Measurements from ENCODE around the gene ZMYND8.
"Not testable (repeated sequence)": the region's sequence is repeated elsewhere in the genome, so short reads cannot be mapped to it uniquely, and the experiment has no call there.

Gene ZMYND8

GRCh38 chr20:47209982-47210381, 146.5 kb downstream of the ZMYND8 start:
- no peak for DNase-seq (ENCODE audit: low read depth in 1 of 2, low spot score in 1 of 2)

DNA sequence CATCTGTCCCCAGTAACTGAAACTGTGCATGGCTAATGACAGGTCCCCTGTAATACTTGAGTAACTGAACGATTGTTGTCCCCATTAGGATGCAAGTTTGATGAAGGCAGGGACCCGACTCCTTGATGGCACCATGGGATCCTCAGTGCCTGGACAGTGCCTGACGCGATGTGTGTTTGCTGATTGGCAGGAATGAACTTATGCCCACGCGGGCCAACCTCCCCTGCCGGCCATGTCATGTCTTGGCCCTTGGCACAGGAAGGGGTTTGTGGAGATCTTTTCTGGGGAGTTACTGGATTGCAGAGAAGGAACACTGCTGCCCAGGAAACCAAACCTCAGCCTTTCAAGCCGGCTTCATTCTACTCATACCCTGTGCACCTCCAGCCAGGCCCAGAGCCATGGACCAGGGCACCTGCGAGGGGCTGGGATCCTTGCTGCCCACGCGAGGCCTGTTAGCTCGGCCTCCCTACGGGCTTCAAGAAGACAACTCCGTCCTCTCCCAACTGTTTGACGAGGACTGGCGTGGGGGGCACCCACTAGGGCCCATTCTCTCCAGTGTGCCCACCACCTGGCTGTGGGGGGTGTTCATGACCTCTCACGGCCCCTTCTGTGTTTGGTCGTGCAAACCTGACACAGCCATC, 147.8 kb downstream of the ZMYND8 start:
- no peak for DNase-seq (ENCODE audit: low read depth in 1 of 2, low spot score in 1 of 2)

- DNase-seq (ENCODE audit: low read depth in 1 of 2, low spot score in 1 of 2) = no peak
Measured at GRCh38 chr20:47206962-47207641, 149.4 kb downstream of the ZMYND8 start.

GRCh38 chr20:47206552-47206951, 149.9 kb downstream of the ZMYND8 start:
- DNase-seq (ENCODE audit: low read depth in 1 of 2, low spot score in 1 of 2) = not testable (repeated sequence)

DNA sequence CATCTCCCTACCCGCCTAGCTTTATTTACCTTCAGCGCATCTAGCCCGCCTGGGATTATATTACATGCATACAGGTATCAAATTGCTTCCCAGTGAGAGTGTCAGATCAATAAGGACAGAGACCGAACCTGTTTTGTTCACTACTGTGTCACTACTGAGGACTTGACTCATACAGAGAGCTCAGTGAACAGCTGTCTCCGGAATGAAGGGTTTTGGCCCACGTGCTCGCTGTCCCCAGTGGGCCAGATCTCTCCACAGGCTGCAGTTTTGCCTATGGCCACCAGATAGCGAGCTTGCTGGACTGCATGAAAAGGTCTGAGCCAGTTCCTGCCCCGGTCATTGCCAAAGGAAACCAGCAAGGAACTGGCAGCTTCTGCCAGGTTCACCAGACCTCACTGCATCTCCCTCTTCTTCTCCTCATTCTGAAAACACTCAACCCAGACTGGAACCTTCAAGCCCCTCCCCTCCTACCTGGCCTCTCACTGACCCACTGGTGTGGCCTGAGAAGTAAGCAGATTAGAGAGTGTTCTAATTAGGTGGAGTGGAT, 150.8 kb downstream of the ZMYND8 start:
- no peak for DNase-seq (ENCODE audit: low read depth in 1 of 2, low spot score in 1 of 2)

DNA sequence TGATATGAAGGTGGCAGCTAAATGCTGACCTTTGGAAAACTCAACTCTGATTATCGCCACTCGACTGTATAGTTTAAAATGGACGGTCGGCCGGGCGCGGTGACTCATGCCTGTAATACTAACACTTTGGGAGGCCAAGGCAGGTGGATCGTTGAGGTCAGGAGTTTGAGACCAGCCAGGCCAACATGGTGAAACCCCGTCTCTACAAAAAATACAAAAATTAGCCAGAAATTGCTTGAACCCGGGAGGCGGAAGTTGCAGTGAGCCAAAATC, 151.7 kb downstream of the ZMYND8 start:
- not testable (repeated sequence) for DNase-seq (ENCODE audit: low read depth in 1 of 2, low spot score in 1 of 2)

DNA sequence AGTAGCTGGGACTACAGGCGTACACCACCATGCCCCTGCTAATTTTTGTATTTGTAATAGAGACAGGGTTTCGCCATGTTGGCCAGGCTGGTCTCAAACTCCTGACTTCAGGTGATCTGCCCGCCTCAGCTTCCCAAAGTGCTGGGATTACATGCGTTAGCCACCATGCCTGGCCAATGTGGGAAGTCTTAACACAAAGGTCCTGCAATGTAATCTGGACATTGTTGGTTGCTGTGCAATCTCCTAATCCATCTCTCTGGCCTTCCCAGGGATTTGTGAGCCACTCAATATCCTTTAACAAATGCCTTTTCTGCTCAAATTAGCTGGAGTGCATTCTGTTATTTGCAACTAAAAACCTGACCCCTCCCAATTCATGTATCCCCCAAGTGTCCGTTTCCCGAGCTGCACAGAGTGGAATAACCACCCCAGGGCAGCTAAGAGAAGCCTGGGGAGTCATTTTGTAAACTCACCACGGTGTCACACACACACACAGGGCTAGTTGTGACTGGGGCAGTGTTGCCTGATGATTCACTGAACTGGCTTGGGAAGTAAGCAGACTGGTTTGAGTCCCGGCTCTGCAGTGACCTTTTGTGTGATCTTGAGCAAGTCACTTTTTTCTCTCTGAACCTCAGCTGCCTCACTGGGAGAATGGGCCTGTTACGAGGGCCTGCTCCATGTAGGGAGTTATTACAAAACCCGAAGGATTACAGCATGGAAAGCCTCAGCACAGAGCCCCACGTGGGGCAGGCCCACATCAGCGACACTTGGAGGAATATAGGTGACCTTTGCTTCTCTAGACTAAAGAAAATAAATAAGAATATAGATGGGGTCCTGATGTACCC, 152.3 kb downstream of the ZMYND8 start:
- no peak for DNase-seq (ENCODE audit: low read depth in 1 of 2, low spot score in 1 of 2)

DNA sequence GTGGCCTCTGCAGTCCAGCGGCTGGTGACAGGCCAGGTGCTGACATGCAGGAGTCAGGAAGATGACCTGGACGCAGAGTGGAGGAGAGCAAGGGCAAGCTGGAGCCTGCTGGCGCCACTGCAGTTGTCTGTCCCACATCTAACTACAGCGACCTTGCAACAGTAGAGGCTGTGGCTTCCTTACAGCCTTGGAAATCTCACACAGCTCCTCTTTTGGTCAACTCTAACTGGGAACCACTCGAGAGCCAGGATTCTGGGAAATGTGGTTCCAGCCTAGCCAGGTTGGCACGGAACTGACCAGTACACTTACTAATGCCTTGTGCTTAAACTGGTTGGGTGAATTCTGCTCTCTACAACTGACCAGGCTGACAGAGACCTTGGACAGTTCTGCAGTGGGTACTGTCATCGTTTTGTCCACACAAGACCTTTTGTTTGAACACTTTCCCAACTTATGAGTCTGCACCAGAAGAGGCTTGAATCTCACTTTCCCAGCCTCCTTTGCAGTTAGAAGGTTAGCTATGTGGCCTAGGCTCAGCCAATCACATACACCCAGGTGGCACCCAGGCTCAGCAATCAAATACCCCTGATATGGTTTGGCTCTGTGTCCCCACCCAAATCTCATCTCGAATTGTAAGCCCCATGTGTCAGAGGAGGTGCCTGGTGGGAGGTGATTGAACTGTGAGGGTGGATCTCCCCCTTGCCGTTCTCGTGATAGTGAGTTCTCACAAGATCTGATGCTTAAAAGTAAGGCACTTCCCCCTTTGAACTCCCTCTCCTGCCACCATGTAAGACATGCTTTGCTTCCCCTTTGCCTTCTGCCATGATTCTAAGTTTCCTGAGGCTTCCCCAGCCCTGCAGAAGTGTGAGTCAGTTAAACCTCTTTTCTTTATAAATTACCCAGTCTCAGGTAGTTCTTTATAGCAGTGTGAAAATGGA, 153.5 kb downstream of the ZMYND8 start:
- no peak for DNase-seq (ENCODE audit: low read depth in 1 of 2, low spot score in 1 of 2)

DNA sequence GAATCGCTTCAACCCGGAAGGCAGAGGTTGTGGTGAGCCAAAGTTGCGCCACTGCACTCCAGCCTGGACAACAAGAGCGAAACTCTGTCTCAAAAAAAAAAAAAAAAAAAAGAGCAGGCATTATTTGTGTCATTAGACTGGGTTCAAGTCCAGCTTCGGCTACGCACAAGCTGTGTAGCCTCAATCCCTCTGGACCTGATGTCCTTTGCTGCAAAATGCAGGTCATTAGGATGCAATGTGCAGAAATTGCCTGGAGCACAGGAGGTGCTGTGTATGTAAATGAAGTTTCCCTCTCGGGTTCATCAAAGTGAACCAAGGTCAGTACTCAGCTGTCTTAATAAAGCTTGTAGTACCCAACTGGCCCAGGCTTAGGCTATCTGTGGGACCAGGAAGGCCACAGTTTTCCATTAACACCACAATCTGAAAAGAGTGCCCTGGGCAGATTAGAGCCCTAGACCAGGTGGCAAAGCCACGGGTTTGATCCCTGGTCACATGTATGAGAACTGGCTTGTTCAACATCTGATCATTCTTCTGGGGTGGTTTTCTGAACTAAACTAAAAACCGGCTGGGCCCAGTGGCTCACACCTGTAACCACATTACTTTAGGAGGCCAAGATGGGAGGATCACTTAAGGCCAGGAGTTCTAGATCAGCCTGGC, 155.3 kb downstream of the ZMYND8 start:
- DNase-seq (ENCODE audit: low read depth in 1 of 2, low spot score in 1 of 2) = no peak

DNA sequence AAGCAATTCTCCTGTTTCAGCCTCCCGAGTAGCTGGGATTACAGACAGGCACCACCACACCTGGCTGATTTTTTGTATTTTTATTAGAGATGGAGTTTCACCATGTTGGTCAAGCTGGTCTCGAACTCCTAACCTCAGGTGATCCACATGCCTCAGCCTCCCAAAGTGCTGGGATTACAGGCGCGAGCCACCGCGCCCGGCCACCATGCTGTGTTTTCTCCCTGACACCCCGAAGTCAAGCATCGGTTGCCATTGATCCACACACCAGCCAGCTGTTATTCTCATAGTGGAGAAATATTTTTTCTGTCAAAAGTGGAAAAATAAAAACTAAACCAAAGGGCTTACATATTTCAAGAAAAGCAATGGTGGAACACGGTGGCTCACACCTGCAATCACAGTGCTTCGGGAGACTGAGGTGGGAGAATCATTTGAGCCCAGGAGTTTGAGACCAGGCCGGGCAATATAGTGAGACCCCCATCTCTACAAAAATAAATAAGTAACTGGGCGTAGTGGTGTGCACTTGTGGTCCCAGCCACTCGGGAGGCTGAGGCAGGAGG, 157.4 kb downstream of the ZMYND8 start:
- no peak for DNase-seq (ENCODE audit: low read depth in 1 of 2, low spot score in 1 of 2)

DNA sequence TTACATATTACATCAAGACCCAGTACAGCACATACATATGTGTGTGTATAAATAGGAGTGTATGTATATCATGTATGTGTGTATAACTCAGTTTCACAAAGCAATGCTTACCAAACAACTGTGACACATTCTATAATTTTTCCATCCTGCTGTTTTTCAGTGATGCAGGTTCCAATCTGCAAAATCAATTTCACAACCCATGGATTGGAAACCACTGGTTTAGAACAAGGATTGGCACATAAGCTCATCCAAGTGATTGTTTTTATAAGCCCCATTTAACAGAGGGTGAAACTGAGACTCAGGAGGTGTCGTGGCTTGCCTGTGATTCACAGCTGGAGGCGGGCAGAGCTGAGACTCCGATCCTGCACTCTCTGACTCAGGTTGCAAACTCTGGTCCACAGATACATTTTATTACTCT, 158.2 kb downstream of the ZMYND8 start:
- no peak for DNase-seq (ENCODE audit: low read depth in 1 of 2, low spot score in 1 of 2)

- DNase-seq (ENCODE audit: low read depth in 1 of 2, low spot score in 1 of 2) = peak; percentile 51 to 68
Measured at GRCh38 chr20:47196091-47197081, 160.1 kb downstream of the ZMYND8 start.

DNA sequence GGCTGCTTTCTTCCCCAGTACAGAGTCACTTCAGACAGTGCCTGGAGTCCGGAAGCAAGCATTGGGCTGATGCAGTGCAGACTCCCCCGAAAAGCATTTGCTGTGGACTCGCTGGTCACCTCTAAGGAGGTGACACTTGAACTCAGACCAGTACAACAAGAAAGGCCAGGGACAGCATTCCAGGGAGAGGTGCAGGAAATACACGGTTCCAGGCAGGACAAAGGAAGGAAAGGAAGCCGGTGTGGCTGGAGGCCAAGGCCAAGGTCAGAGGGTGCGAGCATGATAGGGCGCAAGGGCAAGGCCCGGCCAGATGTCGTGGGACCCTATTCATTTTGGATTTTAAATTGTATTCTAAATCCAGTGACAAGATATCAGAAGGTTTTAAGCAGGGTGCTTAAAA, 160.9 kb downstream of the ZMYND8 start:
- DNase-seq (ENCODE audit: low read depth in 1 of 2, low spot score in 1 of 2) = no peak

DNA sequence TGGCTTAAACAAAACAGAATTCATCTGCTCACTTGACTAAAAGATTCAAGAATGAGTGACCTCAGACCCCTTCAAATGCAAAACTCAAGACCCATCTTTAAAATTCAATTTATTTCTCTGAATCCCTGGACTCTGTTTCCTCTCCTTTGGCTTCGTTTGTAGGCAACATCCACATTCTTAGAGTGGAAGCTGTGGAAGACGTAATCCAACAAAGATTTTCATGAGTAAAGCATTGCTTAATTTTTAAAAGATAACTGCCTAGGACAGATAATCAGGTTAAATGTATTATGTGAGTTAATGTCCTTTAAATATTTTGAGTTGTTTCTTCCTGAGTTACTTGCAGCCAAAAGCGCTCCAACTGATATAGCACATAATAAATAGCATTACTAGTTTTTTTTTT, 164.5 kb downstream of the ZMYND8 start:
- DNase-seq (ENCODE audit: low read depth in 1 of 2, low spot score in 1 of 2) = no peak

- no peak for DNase-seq (ENCODE audit: low read depth in 1 of 2, low spot score in 1 of 2)
Measured at GRCh38 chr20:47191074-47191673, 165.3 kb downstream of the ZMYND8 start.

- no peak for DNase-seq (ENCODE audit: low read depth in 1 of 2, low spot score in 1 of 2)
Measured at GRCh38 chr20:47189060-47189459, 167.4 kb downstream of the ZMYND8 start.

DNA sequence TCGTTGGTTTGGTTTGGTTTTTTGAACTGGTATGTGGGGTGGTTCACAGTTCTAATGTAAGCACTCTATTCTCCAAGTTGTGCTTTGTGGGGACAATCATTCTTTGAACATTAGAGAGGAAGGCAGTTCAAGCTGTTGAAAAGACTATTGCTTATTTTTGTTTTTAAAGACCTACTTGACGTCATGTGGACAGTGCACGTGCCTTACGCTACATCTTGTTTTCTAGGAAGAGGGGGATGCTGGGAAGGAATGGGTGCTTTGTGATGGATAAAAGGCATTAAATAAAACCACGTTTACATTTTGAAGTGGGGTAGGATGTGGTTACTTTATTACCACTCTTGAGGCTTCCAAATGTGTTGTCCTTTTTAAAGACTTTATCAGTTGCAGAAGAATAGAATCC, 168.0 kb downstream of the ZMYND8 start:
- DNase-seq (ENCODE audit: low read depth in 1 of 2, low spot score in 1 of 2) = no peak

- no peak for DNase-seq (ENCODE audit: low read depth in 1 of 2, low spot score in 1 of 2)
Measured at GRCh38 chr20:47187450-47188195, 168.9 kb downstream of the ZMYND8 start.

Data from stimulated activated CD4-positive, alpha-beta T cell treated with anti-CD3 and anti-CD28 coated beads, Interleukin-15, amount 100 ng/mL, for 1 hour (primary cell).